ENCODE measurements around the gene CYTL1.

DNA sequence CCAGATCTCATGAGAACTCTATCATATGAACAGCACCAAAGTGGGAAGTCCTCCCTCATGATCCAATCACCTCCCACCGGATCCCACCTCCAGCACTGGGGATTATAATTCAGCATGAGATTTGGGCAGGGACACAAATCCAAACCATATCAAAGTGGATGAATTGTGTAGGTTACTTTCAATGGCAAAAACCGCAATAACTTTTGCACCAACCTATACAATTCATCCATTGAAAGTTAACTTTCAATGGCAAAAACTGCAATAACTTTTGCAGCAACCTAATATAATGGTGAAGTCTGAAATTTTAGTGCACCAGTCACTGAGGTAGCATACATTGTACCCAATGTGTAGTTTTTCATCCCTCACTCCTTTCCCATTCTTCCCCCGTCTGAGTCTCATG, 48.6 kb upstream of the CYTL1 start:
- TF ChIP-seq, protein P1, sequence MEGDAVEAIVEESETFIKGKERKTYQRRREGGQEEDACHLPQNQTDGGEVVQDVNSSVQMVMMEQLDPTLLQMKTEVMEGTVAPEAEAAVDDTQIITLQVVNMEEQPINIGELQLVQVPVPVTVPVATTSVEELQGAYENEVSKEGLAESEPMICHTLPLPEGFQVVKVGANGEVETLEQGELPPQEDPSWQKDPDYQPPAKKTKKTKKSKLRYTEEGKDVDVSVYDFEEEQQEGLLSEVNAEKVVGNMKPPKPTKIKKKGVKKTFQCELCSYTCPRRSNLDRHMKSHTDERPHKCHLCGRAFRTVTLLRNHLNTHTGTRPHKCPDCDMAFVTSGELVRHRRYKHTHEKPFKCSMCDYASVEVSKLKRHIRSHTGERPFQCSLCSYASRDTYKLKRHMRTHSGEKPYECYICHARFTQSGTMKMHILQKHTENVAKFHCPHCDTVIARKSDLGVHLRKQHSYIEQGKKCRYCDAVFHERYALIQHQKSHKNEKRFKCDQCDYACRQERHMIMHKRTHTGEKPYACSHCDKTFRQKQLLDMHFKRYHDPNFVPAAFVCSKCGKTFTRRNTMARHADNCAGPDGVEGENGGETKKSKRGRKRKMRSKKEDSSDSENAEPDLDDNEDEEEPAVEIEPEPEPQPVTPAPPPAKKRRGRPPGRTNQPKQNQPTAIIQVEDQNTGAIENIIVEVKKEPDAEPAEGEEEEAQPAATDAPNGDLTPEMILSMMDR (IDR thresholded peaks at IDR 0.05): no peak
- TF ChIP-seq POLR2A (IDR thresholded peaks at IDR 0.05): no peak

Data from body of pancreas (tissue), 4 donors.